GM11168 (cell line): ENCODE data around the gene LCOR.
"Not testable (repeated sequence)": the region's sequence is repeated elsewhere in the genome, so short reads cannot be mapped to it uniquely, and the experiment has no call there.

Source experiments
- in situ Hi-C: fragments of 300-500 bp; cut with MboI; formaldehyde crosslinking; loops from one replicate; pipeline ENCODE4 v1.12.0; 2022; ENCODE audit warnings: low sequenced_read_pairs; ENCODE audit not compliant: unreplicated experiment

LCOR gene

GRCh38 chr10:97023401-97024167 is 191.5 kb downstream of the LCOR start:
- in situ Hi-C loops = no loop called here

- in situ Hi-C loops = no loop called here
Measured at GRCh38 chr10:97024168-97025073, 192.3 kb downstream of the LCOR start.

- in situ Hi-C loops = no loop called here
Measured at GRCh38 chr10:97025613-97026242, 193.6 kb downstream of the LCOR start.

- in situ Hi-C loops = no loop called here
Measured at GRCh38 chr10:97028126-97028831, 196.2 kb downstream of the LCOR start.

- in situ Hi-C loops = no loop called here
Measured at GRCh38 chr10:97028832-97029178, 196.7 kb downstream of the LCOR start.

GRCh38 chr10:97029271-97029670 is 197.2 kb downstream of the LCOR start:
- in situ Hi-C loops = no loop called here

GRCh38 chr10:97030894-97031293 is 198.8 kb downstream of the LCOR start:
- in situ Hi-C loops = no loop called here

GRCh38 chr10:97031459-97031858 is 199.4 kb downstream of the LCOR start:
- in situ Hi-C loops = no loop called here

GRCh38 chr10:97032624-97033023 is 200.5 kb downstream of the LCOR start:
- in situ Hi-C loops = no loop called here

- in situ Hi-C loops = not testable (repeated sequence)
Measured at GRCh38 chr10:97033841-97034240, 201.7 kb downstream of the LCOR start.

- in situ Hi-C loops = no loop called here
Measured at GRCh38 chr10:97034301-97034700, 202.2 kb downstream of the LCOR start.

GRCh38 chr10:97034958-97035769 is 203.1 kb downstream of the LCOR start:
- in situ Hi-C loops = no loop called here

GRCh38 chr10:97037365-97038361 is 205.6 kb downstream of the LCOR start:
- in situ Hi-C loops = no loop called here

- in situ Hi-C loops = no loop called here
Measured at GRCh38 chr10:97038688-97039087, 206.6 kb downstream of the LCOR start.

- in situ Hi-C loops = no loop called here
Measured at GRCh38 chr10:97039538-97040247, 207.6 kb downstream of the LCOR start.

GRCh38 chr10:97040248-97040584 is 208.1 kb downstream of the LCOR start:
- in situ Hi-C loops = no loop called here

- in situ Hi-C loops = no loop called here
Measured at GRCh38 chr10:97040706-97041105, 208.6 kb downstream of the LCOR start.

- in situ Hi-C loops = no loop called here
Measured at GRCh38 chr10:97042081-97042480, 210.0 kb downstream of the LCOR start.
